Duodenal mucosa (tissue), 2 donors: ENCODE measurements around the gene ADPRHL1.

Source experiments
- H3K27ac ChIP-seq: one replicate; pipeline ENCODE4 v1.7.0; 2013; ENCODE audit warnings: low read depth, low read length
- H3K27me3 ChIP-seq, 2 donors: one replicate each; pipeline ENCODE4 v1.7.0; 2013; ENCODE audit warnings: low read length in 2 of 2, control low read depth in 1 of 2; ENCODE audit not compliant: insufficient read depth in 2 of 2, control insufficient read depth in 1 of 2
- H3K36me3 ChIP-seq, 2 donors: one replicate each; pipeline ENCODE4 v1.7.0; 2013; ENCODE audit warnings: low read length in 2 of 2, control low read depth in 1 of 2; ENCODE audit not compliant: insufficient read depth in 2 of 2, control insufficient read depth in 1 of 2
- H3K4me1 ChIP-seq, 2 donors: one replicate each; pipeline ENCODE4 v1.7.0; 2013; ENCODE audit warnings: low read length in 2 of 2, control low read depth in 1 of 2; ENCODE audit not compliant: insufficient read depth in 2 of 2, control insufficient read depth in 1 of 2
- H3K4me3 ChIP-seq, 2 donors: one replicate each; pipeline ENCODE4 v1.7.0; 2013; ENCODE audit warnings: low read length in 2 of 2, low read depth in 1 of 2
- H3K9ac ChIP-seq, 2 donors: one replicate each; pipeline ENCODE4 v1.7.0; 2013; ENCODE audit warnings: low read length in 2 of 2, low read depth in 1 of 2
- H3K9me3 ChIP-seq, 2 donors: one replicate each; pipeline ENCODE4 v1.7.0; 2013; ENCODE audit warnings: low read length in 2 of 2, control low read depth in 1 of 2; ENCODE audit not compliant: control insufficient read depth in 1 of 2

ADPRHL1 gene

DNA sequence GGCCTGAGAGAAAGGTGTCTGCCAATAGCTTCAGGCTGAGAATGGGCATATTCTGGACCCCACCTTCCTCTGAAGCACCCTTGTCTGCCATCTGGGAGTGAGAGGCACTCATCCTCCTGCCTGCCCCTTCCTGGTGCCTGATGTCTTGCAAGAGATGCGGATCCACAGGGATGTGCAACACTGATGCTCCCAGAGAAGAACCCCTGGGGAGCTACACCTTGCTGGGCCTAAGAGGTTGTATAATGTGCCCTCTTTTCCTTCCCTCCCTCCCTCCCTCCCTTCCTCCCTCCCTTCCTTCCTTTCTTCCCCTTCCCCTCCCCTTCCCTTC is 34.6 kb downstream of the ADPRHL1 start:
- H3K27ac ChIP-seq, result no peak overlapping the region

DNA sequence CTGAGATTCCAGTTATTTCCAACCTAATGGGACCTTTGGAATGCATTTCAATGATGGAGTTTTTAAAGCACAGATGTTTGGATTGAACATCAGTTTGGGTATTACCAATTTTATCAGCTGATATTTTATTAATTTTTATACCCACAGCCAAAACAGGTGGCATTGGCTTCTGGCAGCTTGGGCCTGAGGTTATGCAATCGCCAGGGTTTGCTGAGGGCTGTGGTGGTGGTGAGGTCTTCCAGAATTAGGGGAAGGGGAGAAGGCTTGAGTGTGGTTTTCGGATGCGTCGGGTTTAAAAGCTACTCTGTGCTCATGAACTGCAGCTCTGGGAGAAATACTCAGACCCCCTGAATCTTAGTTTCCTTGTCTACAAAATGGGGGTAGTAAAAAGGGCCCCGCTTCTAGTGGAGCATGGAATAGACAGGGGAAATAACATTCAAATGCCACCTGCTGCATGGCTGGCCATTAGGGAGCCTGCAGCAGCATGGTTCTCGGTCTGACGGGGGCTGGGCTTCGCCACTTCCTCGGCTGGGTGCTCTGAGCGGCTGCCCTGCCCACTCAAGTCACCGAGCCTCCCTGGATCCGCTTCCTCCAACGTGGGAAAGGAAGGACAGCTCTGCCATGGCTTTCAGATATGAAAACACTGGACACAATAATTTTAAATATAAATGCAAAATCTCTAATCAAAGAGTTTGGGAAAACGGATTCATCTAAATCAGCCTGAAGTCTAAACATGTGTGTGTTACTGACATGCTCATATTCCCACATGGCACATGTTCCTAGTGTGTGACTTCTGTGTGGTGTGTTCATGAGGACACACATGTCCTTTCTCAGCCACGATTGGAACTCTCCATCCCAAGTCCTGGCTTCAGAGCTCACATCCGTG is 35.2 kb downstream of the ADPRHL1 start:
- H3K27ac ChIP-seq, result no peak overlapping the region
- H3K4me3 ChIP-seq, result no peak overlapping the region
- H3K4me1 ChIP-seq, result no peaks in the 10 kb centered on the region
- H3K36me3 ChIP-seq, result no peaks in the 10 kb centered on the region
- no peak overlapping the region for H3K9ac ChIP-seq
- H3K27me3 ChIP-seq, result peaks cover 0 to 5% of the 10 kb centered on the region in 2 donors
- H3K9me3 ChIP-seq, result no peaks in the 10 kb centered on the region

More for the DNA sequence above, 34.6 kb downstream of the ADPRHL1 start:
- Histone ChIP-seq H3K4me3 (no peak overlapping the region), H3K9me3 (no peaks in the 10 kb centered on the region), H3K27me3 (peaks cover 0 to 5% of the 10 kb centered on the region in 2 donors), H3K9ac (no peak overlapping the region), H3K4me1 (no peaks in the 10 kb centered on the region), H3K36me3 (no peaks in the 10 kb centered on the region)

DNA sequence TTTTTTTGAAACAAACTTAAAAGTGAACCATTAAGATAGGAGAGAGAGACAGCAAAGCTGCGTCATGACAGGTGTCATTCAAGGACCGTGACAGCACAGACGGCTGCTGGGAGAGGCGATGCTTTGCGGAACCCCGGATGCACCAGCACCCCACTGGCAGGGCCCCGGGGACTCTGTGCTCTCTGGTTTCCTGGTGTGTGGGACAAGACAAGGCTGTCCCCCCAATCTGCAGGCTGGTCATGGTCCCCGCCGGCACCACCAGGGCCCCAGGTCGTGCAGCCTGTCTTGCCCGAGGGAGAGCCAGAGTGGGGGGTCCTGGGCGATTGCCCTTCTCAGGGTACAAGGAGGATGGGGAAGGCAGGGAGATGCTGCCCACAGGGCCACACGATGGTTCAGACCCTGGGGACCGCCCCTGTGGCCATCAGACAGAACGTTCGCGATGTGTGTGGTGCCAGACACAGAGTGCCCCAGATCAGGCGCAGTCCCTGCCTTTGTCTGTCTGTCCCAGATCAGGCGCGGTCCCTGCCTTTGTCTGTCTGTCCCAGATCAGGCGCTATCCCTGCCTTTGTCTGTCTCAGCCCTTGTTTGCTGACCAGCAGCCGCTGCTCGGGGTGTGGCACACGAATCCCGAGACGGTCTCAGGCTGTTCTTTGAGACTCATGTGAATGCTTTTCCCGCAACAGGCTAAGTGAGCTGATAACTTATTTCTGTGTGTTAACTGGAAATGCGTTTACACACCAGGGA is 36.1 kb downstream of the ADPRHL1 start:
- Histone ChIP-seq H3K27me3 (peaks cover 0 to 5% of the 10 kb centered on the region in 2 donors), H3K36me3 (no peaks in the 10 kb centered on the region), H3K4me1 (no peaks in the 10 kb centered on the region), H3K9ac (no peak overlapping the region), H3K27ac (no peak overlapping the region), H3K9me3 (no peaks in the 10 kb centered on the region), H3K4me3 (no peak overlapping the region)

DNA sequence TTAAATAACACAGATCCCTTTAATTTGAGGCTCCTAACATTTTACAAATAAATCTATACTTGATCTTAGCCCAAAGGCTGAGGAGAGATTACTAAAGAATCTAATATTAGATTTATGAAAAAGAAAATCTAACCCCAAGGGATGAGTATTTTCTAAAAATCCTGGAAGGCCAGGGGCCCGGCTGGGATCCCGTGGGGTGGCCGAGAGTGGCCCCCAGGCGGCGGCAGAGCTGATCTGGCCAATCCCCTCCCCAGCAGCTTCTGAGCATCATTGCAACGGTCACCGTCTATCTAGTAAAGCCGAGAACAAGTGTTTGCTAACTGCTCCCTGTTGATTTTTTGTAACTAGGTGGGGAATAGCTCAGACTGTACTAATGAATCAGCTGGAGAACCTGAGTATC is 37.5 kb downstream of the ADPRHL1 start:
- Histone ChIP-seq H3K4me1 (no peaks in the 10 kb centered on the region), H3K36me3 (no peaks in the 10 kb centered on the region), H3K4me3 (no peak overlapping the region), H3K9ac (no peak overlapping the region), H3K27me3 (peaks cover 0 to 5% of the 10 kb centered on the region in 2 donors), H3K27ac (no peak overlapping the region), H3K9me3 (no peaks in the 10 kb centered on the region)

DNA sequence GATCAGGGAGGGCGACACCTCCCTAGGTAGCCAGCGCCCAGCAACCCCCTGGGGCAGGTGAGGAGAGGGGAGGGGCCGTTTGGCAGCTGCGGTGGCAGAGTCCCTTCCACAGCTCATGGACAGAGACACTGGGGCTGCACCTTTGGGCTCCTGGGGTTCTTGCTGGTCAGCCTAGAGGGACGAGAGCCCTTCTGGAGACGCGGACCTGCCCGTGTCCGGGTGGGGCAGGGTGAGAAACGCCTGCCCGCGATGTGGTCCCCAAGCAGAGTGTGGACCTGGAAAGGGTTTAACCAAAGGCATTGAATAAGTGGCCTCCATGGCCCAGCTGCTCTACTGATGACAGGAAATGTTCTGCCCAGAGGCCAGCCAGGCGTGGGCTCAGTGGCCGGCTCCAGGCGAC is 38.3 kb downstream of the ADPRHL1 start:
- no peak overlapping the region for H3K27ac ChIP-seq
- H3K9me3 ChIP-seq, result no peaks in the 10 kb centered on the region
- H3K4me3 ChIP-seq, result no peak overlapping the region
- H3K4me1 ChIP-seq, result no peaks in the 10 kb centered on the region
- peaks cover 0 to 5% of the 10 kb centered on the region in 2 donors for H3K27me3 ChIP-seq
- no peak overlapping the region for H3K9ac ChIP-seq
- H3K36me3 ChIP-seq, result no peaks in the 10 kb centered on the region

DNA sequence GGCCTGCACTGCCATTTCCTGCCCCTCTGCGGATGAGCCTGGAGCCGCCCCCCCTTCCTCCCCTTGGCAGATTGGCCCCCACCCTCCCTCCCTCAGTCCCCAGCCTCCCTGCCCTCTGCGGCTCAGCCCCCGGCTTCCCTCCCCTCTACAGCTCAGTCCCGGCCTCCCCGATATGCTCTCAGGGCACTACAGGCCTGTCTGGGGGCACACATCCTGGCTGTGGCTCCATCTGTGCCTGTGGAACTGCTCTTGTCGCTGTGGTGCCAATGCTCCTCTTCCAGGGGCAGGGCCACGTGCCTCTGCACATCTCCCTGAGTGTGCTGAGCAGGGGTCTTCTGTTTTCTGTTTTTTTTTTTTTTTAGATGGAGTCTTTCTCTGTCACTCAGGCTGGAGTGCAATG is 39.0 kb downstream of the ADPRHL1 start:
- Histone ChIP-seq H3K9me3 (no peaks in the 10 kb centered on the region), H3K9ac (no peak overlapping the region), H3K4me1 (no peaks in the 10 kb centered on the region), H3K27ac (no peak overlapping the region), H3K36me3 (no peaks in the 10 kb centered on the region), H3K27me3 (peaks cover 0 to 5% of the 10 kb centered on the region in 2 donors), H3K4me3 (no peak overlapping the region)

DNA sequence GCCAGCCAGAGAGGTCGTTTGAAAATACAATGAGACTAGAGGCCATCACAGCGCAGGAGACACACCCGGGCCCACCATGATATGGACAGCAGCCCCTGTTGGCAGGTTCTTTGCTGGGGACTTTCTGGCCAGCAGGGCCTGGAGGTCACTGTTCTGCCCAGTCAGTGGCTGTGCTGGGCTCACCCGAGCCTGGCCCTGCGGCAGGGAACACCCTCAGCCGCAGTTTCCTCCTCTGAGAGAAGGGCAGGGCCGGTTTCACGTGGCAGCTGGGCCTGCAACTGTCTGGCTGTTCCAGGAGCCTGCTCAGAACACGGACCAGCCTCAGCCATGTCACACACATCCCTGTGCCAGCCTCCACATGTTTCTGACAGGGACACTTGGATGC is 39.4 kb downstream of the ADPRHL1 start:
- H3K4me1 ChIP-seq, result no peaks in the 10 kb centered on the region
- no peaks in the 10 kb centered on the region for H3K9me3 ChIP-seq
- H3K27ac ChIP-seq, result no peak overlapping the region
- peaks cover 0 to 5% of the 10 kb centered on the region in 2 donors for H3K27me3 ChIP-seq
- H3K9ac ChIP-seq, result no peak overlapping the region
- no peaks in the 10 kb centered on the region for H3K36me3 ChIP-seq
- no peak overlapping the region for H3K4me3 ChIP-seq

DNA sequence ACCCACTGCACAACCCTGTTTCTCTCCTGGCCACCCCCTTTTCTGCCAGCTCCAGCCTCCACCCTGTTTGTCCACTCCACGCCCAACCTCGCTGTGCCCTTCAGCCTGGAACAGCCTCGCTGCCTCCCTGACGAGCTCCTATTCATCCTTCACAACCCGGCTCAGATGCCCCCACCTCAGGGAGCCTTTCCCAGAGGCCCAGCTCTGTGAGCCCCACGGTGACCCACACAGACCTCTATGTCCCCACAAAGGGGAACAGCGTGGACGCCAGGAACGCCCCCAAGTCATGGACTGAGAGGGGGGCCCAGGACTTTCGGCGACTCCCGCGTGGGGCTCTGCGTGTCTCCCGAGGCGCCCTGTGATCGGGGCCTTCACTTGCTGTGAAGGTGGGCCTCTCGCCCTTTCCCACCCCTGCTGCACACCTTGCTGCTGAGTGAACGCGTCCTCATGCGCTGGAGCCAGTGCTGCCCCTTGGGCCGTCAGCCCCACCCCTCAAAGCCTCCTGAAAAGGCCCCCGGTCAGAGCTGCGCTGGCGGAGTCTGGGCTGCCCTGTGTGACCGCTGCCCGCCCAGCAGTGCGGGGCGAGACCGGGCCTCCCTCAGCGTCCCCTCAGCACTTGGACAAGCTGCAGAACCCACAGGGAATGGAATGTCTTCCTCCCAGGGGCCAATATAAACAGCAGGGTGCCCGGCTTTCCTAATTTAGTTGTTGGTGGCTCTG is 40.0 kb downstream of the ADPRHL1 start:
- Histone ChIP-seq H3K27ac (no peak overlapping the region), H3K9ac (no peak overlapping the region), H3K9me3 (no peaks in the 10 kb centered on the region), H3K27me3 (peaks cover 0 to 5% of the 10 kb centered on the region in 2 donors), H3K4me3 (no peak overlapping the region), H3K36me3 (no peaks in the 10 kb centered on the region), H3K4me1 (no peaks in the 10 kb centered on the region)

DNA sequence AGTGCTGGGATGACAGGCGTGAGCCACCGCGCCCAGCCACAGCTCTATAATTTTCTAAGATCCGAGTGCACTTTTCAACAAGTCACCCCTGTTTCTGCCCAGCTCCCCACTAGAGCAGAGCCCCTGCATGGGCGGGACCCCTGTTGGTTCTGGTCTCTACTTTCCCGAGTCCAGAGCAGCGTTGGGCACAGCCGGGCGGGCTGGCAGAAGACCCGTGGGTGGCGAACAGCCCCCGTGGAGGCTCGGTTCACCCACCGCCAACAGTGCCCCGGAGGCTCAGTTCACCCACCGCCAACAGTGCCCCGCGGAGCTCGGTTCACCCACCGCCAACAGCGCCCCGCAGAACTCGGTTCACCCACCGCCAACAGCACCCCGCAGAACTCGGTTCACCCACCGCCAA is 40.8 kb downstream of the ADPRHL1 start:
- no peaks in the 10 kb centered on the region for H3K9me3 ChIP-seq
- no peak overlapping the region for H3K4me3 ChIP-seq
- peaks cover 0 to 5% of the 10 kb centered on the region in 2 donors for H3K27me3 ChIP-seq
- H3K4me1 ChIP-seq, result no peaks in the 10 kb centered on the region
- no peaks in the 10 kb centered on the region for H3K36me3 ChIP-seq
- no peak overlapping the region for H3K9ac ChIP-seq
- H3K27ac ChIP-seq, result no peak overlapping the region
